Left hindlimb (tissue), 1 donor: ENCODE measurements around the gene TAGLN.
"Not testable (repeated sequence)": the region's sequence is repeated elsewhere in the genome, so short reads cannot be mapped to it uniquely, and the experiment has no call there.

ENCODE experiments used
- DNase-seq: peaks from one replicate; pipeline ENCODE4 v3.0.0-alpha.2; 2018

Gene TAGLN

GRCh38 chr11:117197516-117198456 lies 1.4 kb upstream of the TAGLN start:
- peak; percentile 43 for DNase-seq

- DNase-seq = no peak
Measured at GRCh38 chr11:117198613-117199012, 557 bp upstream of the TAGLN start.

GRCh38 chr11:117199916-117200812 lies 994 bp downstream of the TAGLN start:
- peak; percentile 38 for DNase-seq

GRCh38 chr11:117200813-117201657 lies 1.9 kb downstream of the TAGLN start:
- DNase-seq = peak; percentile 33

- peak; percentile 41 for DNase-seq
Measured at GRCh38 chr11:117201658-117202305, 2.6 kb downstream of the TAGLN start.

GRCh38 chr11:117202386-117203068 lies 3.4 kb downstream of the TAGLN start:
- no peak for DNase-seq

- no peak for DNase-seq
Measured at GRCh38 chr11:117203069-117203407, 3.9 kb downstream of the TAGLN start.

GRCh38 chr11:117204283-117205080 lies 5.3 kb downstream of the TAGLN start:
- DNase-seq = no peak

- DNase-seq = no peak
Measured at GRCh38 chr11:117205211-117205818, 6.1 kb downstream of the TAGLN start.

GRCh38 chr11:117206111-117206510 lies 6.9 kb downstream of the TAGLN start:
- DNase-seq = not testable (repeated sequence)

- not testable (repeated sequence) for DNase-seq
Measured at GRCh38 chr11:117206859-117207258, 7.7 kb downstream of the TAGLN start.

GRCh38 chr11:117207481-117207880 lies 8.3 kb downstream of the TAGLN start:
- DNase-seq = not testable (repeated sequence)

GRCh38 chr11:117208710-117209109 lies 9.5 kb downstream of the TAGLN start:
- DNase-seq = not testable (repeated sequence)

GRCh38 chr11:117209351-117210125 lies 10.4 kb downstream of the TAGLN start:
- not testable (repeated sequence) for DNase-seq

- DNase-seq = no peak
Measured at GRCh38 chr11:117210620-117211019, 11.4 kb downstream of the TAGLN start.

- DNase-seq = no peak
Measured at GRCh38 chr11:117212697-117213355, 13.7 kb downstream of the TAGLN start.

- DNase-seq = no peak
Measured at GRCh38 chr11:117214404-117215110, 15.4 kb downstream of the TAGLN start.
